HCT116 (cell line): ENCODE data around the gene RNASE1.

ENCODE experiments used
- CEBPB ChIP-seq: IDR thresholded peaks from 2 replicates; pipeline ENCODE4 v1.6.1; 2012; ENCODE audit warnings: low read depth
- EZH2phosphoT487 ChIP-seq: fragments of 200-600 bp; IDR thresholded peaks from 2 replicates; pipeline ENCODE4 v1.6.1; 2018; ENCODE audit warnings: antibody characterized with exemption, borderline replicate concordance
- POLR2A ChIP-seq: IDR thresholded peaks from 2 replicates; pipeline ENCODE4 v1.7.0; 2011; ENCODE audit warnings: borderline replicate concordance; ENCODE audit not compliant: insufficient read depth, insufficient read length; ENCODE audit errors: extremely low read depth
- RAD21 ChIP-seq: IDR thresholded peaks from 2 replicates; pipeline ENCODE4 v1.6.1; 2012; ENCODE audit warnings: low read depth, mild to moderate bottlenecking
- SIN3A ChIP-seq: IDR thresholded peaks from 2 replicates; pipeline ENCODE4 v1.6.1; 2012; ENCODE audit warnings: low read depth
- SRF ChIP-seq: IDR thresholded peaks from 2 replicates; pipeline ENCODE4 v1.6.1; 2012; ENCODE audit warnings: low read depth
- TCF7L2 ChIP-seq: IDR thresholded peaks from 2 replicates; pipeline ENCODE4 v1.7.0; 2011; ENCODE audit warnings: borderline replicate concordance, inconsistent platforms; ENCODE audit not compliant: insufficient read depth, insufficient read length; ENCODE audit errors: extremely low read depth
- ZFX ChIP-seq: fragments of 450-650 bp; IDR thresholded peaks from 2 replicates; pipeline ENCODE4 v1.6.1; 2017
- TF ChIP-seq, protein P1 (sequence below), 3 experiments: fragments of 200-600 bp in 1 of 3; sonication (generic) in 1 of 3; IDR thresholded peaks in 2 of 3; conservative IDR thresholded peaks in 1 of 3; 2 replicates each; pipeline ENCODE4 v1.5.1; 2012 to 2017; ENCODE audit warnings: low read depth in 2 of 3, low read length in 2 of 3, antibody characterized with exemption in 1 of 3, borderline replicate concordance in 1 of 3, control low read depth in 1 of 3, mild to moderate bottlenecking in 1 of 3, mixed read lengths in 1 of 3, mixed run types in 1 of 3, moderate library complexity in 1 of 3; ENCODE audit not compliant: insufficient read depth in 1 of 3
- TF ChIP-seq, protein P2 (sequence below): IDR thresholded peaks from 2 replicates; pipeline ENCODE4 v1.6.1; 2012; ENCODE audit warnings: low read depth
- TF ChIP-seq, protein P3 (sequence below): IDR thresholded peaks from 2 replicates; pipeline ENCODE4 v1.6.1; 2012

DNA sequence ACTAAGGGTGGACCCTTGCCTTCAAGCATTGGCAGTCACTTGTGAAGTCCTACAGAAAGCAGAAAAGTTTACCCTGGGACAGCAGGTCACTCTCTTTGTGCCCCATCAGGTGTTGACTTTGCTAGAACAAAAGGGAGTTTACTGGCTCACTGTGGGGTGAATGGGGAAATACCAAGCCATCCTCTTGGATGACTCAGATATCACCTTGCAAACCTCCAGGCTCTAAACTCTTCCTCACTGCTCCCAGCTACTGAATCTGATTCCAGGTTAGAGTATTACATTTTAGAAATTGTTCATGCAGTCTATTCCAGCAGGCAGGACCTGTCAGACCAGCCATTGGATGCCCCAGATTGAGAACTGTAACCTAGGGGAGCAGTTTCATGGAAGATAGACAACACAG, 41.7 kb downstream of the RNASE1 start:
- no peak for TF ChIP-seq POLR2A
- TF ChIP-seq, protein P1, sequence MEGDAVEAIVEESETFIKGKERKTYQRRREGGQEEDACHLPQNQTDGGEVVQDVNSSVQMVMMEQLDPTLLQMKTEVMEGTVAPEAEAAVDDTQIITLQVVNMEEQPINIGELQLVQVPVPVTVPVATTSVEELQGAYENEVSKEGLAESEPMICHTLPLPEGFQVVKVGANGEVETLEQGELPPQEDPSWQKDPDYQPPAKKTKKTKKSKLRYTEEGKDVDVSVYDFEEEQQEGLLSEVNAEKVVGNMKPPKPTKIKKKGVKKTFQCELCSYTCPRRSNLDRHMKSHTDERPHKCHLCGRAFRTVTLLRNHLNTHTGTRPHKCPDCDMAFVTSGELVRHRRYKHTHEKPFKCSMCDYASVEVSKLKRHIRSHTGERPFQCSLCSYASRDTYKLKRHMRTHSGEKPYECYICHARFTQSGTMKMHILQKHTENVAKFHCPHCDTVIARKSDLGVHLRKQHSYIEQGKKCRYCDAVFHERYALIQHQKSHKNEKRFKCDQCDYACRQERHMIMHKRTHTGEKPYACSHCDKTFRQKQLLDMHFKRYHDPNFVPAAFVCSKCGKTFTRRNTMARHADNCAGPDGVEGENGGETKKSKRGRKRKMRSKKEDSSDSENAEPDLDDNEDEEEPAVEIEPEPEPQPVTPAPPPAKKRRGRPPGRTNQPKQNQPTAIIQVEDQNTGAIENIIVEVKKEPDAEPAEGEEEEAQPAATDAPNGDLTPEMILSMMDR (IDR thresholded peaks at IDR 0.05 in 2 of 3, conservative IDR thresholded peaks at IDR 0.05 in 1 of 3; ENCODE audit: borderline replicate concordance in 1 of 3, insufficient read depth in 1 of 3, low read depth in 2 of 3, low read length in 2 of 3), result no peak
- TF ChIP-seq, protein P2, sequence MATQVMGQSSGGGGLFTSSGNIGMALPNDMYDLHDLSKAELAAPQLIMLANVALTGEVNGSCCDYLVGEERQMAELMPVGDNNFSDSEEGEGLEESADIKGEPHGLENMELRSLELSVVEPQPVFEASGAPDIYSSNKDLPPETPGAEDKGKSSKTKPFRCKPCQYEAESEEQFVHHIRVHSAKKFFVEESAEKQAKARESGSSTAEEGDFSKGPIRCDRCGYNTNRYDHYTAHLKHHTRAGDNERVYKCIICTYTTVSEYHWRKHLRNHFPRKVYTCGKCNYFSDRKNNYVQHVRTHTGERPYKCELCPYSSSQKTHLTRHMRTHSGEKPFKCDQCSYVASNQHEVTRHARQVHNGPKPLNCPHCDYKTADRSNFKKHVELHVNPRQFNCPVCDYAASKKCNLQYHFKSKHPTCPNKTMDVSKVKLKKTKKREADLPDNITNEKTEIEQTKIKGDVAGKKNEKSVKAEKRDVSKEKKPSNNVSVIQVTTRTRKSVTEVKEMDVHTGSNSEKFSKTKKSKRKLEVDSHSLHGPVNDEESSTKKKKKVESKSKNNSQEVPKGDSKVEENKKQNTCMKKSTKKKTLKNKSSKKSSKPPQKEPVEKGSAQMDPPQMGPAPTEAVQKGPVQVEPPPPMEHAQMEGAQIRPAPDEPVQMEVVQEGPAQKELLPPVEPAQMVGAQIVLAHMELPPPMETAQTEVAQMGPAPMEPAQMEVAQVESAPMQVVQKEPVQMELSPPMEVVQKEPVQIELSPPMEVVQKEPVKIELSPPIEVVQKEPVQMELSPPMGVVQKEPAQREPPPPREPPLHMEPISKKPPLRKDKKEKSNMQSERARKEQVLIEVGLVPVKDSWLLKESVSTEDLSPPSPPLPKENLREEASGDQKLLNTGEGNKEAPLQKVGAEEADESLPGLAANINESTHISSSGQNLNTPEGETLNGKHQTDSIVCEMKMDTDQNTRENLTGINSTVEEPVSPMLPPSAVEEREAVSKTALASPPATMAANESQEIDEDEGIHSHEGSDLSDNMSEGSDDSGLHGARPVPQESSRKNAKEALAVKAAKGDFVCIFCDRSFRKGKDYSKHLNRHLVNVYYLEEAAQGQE, result no peak
- no peak for TF ChIP-seq SIN3A
- TF ChIP-seq SRF, result no peak
- no peak for TF ChIP-seq ZFX
- TF ChIP-seq RAD21, result no peak
- TF ChIP-seq TCF7L2, result no peak
- no peak for TF ChIP-seq EZH2phosphoT487
- TF ChIP-seq CEBPB, result no peak
- TF ChIP-seq, protein P3, sequence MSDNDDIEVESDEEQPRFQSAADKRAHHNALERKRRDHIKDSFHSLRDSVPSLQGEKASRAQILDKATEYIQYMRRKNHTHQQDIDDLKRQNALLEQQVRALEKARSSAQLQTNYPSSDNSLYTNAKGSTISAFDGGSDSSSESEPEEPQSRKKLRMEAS, result no peak
